HAP-1 (cell line): ENCODE data around the gene CFTR.

Experiments used
- DNase-seq, 2 experiments: peaks; one replicate each; pipeline ENCODE4 v3.0.0-alpha.2; 2016 to 2020; ENCODE audit warnings: low spot score in 2 of 2
- H3K27me3 ChIP-seq: fragments of 250-450 bp; sonication (Bioruptor Pico); 2 replicates; pipeline ENCODE4 v1.5.1; 2020; ENCODE audit warnings: low read depth, mild to moderate bottlenecking, moderate library complexity
- H3K36me3 ChIP-seq: fragments of 250-450 bp; sonication (Bioruptor Pico); replicated peaks from 2 replicates; pipeline ENCODE4 v1.5.1; 2020; ENCODE audit warnings: mild to moderate bottlenecking
- H3K4me1 ChIP-seq: fragments of 250-450 bp; sonication (Bioruptor Pico); 2 replicates; pipeline ENCODE4 v1.5.1; 2020; ENCODE audit warnings: mild to moderate bottlenecking
- H3K4me3 ChIP-seq: fragments of 250-450 bp; sonication (Bioruptor Pico); 2 replicates; pipeline ENCODE4 v1.5.1; 2020; ENCODE audit warnings: mild to moderate bottlenecking, moderate library complexity
- H3K9me3 ChIP-seq: fragments of 250-450 bp; sonication (Bioruptor Pico); 2 replicates; pipeline ENCODE4 v1.5.1; 2020; ENCODE audit warnings: mild to moderate bottlenecking, moderate library complexity
- in situ Hi-C: fragments of 300-500 bp; cut with MboI; formaldehyde crosslinking; loops from 3 replicates; pipeline ENCODE4 v1.14.3; 2020; ENCODE audit warnings: low sequenced_read_pairs, inconsistent platforms, mixed read lengths

The CFTR gene

GRCh38 chr7:117572856-117573620, 93.2 kb downstream of the CFTR start:
- Histone ChIP-seq H3K27me3 (peaks cover 6% of the 10 kb centered on the region), H3K9me3 (no peaks in the 10 kb centered on the region), H3K36me3 (no peaks in the 10 kb centered on the region), H3K4me1 (no peaks in the 10 kb centered on the region), H3K4me3 (no peak overlapping the region)
- in situ Hi-C loops = no loop called here
- DNase-seq = no peak

GRCh38 chr7:117581424-117581823, 101.6 kb downstream of the CFTR start:
- no peak overlapping the region for H3K4me3 ChIP-seq
- peaks cover 3% of the 10 kb centered on the region; the same call in 1 of the 2 replicates for H3K27me3 ChIP-seq
- H3K4me1 ChIP-seq = no peaks in the 10 kb centered on the region
- no peaks in the 10 kb centered on the region for H3K36me3 ChIP-seq
- in situ Hi-C loops = no loop called here
- DNase-seq = no peak
- H3K9me3 ChIP-seq = no peaks in the 10 kb centered on the region

DNA sequence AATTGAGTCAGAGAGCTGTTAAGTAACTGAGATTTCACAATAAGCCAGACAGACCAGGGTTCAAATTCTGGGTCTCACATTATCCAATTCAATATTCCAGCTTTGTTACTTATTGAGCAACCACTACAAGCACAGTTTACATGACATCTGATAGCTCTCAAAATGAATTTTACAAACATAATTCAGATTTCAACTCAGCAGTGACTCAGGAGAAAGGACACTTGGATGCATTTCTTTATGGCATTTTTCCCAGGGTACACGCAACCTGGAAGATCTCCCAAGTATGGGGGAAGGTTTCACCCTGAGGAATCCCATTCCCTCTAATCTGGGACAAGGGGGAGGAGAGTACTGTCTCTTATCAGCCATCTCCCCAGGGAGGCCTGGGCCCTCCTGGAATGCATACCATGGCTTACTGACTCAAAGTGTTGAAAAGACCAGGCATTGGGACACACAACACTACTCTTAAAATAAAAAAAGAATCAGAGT, 102.4 kb downstream of the CFTR start:
- H3K4me3 ChIP-seq = no peak overlapping the region
- peaks cover 3% of the 10 kb centered on the region; the same call in 1 of the 2 replicates for H3K27me3 ChIP-seq
- no peaks in the 10 kb centered on the region for H3K9me3 ChIP-seq
- H3K36me3 ChIP-seq = no peaks in the 10 kb centered on the region
- no peaks in the 10 kb centered on the region for H3K4me1 ChIP-seq
- no peak for DNase-seq
- in situ Hi-C loops = no loop called here

- in situ Hi-C loops = no loop called here
- H3K4me3 ChIP-seq = no peak overlapping the region
- H3K4me1 ChIP-seq = no peaks in the 10 kb centered on the region
- no peak for DNase-seq
- H3K9me3 ChIP-seq = no peaks in the 10 kb centered on the region
- H3K36me3 ChIP-seq = no peaks in the 10 kb centered on the region
- H3K27me3 ChIP-seq = peaks cover 7% of the 10 kb centered on the region
Observed at GRCh38 chr7:117587931-117588330, 108.1 kb downstream of the CFTR start.

GRCh38 chr7:117588352-117588794, 108.5 kb downstream of the CFTR start:
- no peak for DNase-seq

GRCh38 chr7:117590191-117590590, 110.4 kb downstream of the CFTR start:
- no peak for DNase-seq
- in situ Hi-C loops = no loop called here
- Histone ChIP-seq H3K9me3 (no peaks in the 10 kb centered on the region), H3K27me3 (peaks cover 7% of the 10 kb centered on the region), H3K36me3 (no peaks in the 10 kb centered on the region), H3K4me3 (no peak overlapping the region), H3K4me1 (no peaks in the 10 kb centered on the region)

More at GRCh38 chr7:117588352-117588794, 108.5 kb downstream of the CFTR start:
- Histone ChIP-seq H3K4me1 (no peaks in the 10 kb centered on the region), H3K9me3 (no peaks in the 10 kb centered on the region), H3K36me3 (no peaks in the 10 kb centered on the region), H3K4me3 (no peak overlapping the region), H3K27me3 (peaks cover 7% of the 10 kb centered on the region)
- in situ Hi-C loops = no loop called here

GRCh38 chr7:117592011-117592635, 112.3 kb downstream of the CFTR start:
- in situ Hi-C loops = no loop called here
- Histone ChIP-seq H3K9me3 (no peaks in the 10 kb centered on the region), H3K36me3 (no peaks in the 10 kb centered on the region), H3K27me3 (peaks cover 3% of the 10 kb centered on the region; the same call in 1 of the 2 replicates), H3K4me3 (no peak overlapping the region), H3K4me1 (no peaks in the 10 kb centered on the region)
- DNase-seq = no peak

DNA sequence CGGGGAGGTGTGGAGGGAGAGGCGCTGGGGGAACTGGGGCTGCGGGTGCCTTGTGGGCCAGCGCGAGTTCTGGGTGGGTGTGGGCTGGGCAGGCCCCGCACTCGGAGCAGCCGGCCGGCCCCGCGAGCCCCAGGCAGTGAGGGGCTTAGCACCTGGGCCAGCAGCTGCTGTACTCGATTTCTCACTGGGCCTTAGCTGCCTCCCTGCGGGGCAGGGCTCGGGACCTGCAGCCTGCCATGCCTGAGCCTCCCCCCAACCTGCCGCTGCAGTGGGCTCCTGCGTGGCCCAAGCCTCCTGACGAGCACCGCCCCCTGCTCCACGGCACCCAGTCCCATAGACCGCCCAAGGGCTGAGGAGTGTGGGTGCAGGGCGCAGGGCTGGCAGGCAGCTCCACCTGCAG, 116.3 kb downstream of the CFTR start:
- H3K27me3 ChIP-seq = peaks cover 3% of the 10 kb centered on the region; the same call in 1 of the 2 replicates
- no peaks in the 10 kb centered on the region for H3K4me1 ChIP-seq
- H3K36me3 ChIP-seq = no peaks in the 10 kb centered on the region
- H3K4me3 ChIP-seq = no peak overlapping the region
- in situ Hi-C loops = no loop called here
- no peaks in the 10 kb centered on the region for H3K9me3 ChIP-seq
- DNase-seq = no peak

- no peak overlapping the region for H3K4me3 ChIP-seq
- H3K4me1 ChIP-seq = no peaks in the 10 kb centered on the region
- H3K27me3 ChIP-seq = no peaks in the 10 kb centered on the region
- in situ Hi-C loops = no loop called here
- no peak for DNase-seq
- H3K9me3 ChIP-seq = no peaks in the 10 kb centered on the region
- no peaks in the 10 kb centered on the region for H3K36me3 ChIP-seq
Observed at GRCh38 chr7:117597755-117598154, 117.9 kb downstream of the CFTR start.

DNA sequence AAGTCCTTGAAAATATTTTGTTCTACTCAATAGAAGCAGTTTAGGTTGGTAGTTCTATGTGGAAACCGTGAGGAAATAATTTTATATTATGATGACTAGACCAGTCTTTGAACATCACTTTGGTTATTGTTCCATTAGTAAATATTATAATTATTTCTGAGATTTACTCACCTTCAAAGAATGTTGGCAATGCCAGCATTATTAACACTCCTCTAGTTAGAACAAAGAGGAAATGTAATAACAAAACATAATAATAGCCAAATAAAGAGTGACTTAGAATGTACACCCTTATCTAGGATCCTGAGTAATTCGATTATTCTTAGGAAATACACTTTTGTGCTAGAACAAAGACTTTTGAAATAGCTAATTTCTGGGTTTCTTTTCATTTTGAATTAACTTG, 121.1 kb downstream of the CFTR start:
- in situ Hi-C loops = no loop called here
- H3K4me3 ChIP-seq = no peak overlapping the region
- no peaks in the 10 kb centered on the region for H3K4me1 ChIP-seq
- no peaks in the 10 kb centered on the region for H3K9me3 ChIP-seq
- no peak for DNase-seq
- no peaks in the 10 kb centered on the region for H3K36me3 ChIP-seq
- H3K27me3 ChIP-seq = no peaks in the 10 kb centered on the region

DNA sequence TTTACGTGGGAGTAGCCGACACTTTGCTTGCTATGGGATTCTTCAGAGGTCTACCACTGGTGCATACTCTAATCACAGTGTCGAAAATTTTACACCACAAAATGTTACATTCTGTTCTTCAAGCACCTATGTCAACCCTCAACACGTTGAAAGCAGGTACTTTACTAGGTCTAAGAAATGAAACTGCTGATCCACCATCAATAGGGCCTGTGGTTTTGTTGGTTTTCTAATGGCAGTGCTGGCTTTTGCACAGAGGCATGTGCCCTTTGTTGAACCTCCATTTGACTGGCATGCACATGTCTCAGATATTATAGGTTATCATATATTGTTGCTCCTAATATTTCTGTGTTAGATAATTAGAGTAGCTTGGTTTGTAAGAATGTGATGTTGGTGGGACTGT, 123.8 kb downstream of the CFTR start:
- Histone ChIP-seq H3K27me3 (peaks cover 4% of the 10 kb centered on the region; the same call in 1 of the 2 replicates), H3K4me1 (no peaks in the 10 kb centered on the region), H3K9me3 (no peaks in the 10 kb centered on the region), H3K36me3 (no peaks in the 10 kb centered on the region), H3K4me3 (no peak overlapping the region)
- DNase-seq = no peak
- in situ Hi-C loops = no loop called here

- no peak overlapping the region for H3K4me3 ChIP-seq
- in situ Hi-C loops = no loop called here
- no peak for DNase-seq
- no peaks in the 10 kb centered on the region for H3K36me3 ChIP-seq
- no peaks in the 10 kb centered on the region for H3K4me1 ChIP-seq
- H3K9me3 ChIP-seq = no peaks in the 10 kb centered on the region
- H3K27me3 ChIP-seq = peaks cover 4% of the 10 kb centered on the region; the same call in 1 of the 2 replicates
Observed at GRCh38 chr7:117605712-117606111, 125.9 kb downstream of the CFTR start.

DNA sequence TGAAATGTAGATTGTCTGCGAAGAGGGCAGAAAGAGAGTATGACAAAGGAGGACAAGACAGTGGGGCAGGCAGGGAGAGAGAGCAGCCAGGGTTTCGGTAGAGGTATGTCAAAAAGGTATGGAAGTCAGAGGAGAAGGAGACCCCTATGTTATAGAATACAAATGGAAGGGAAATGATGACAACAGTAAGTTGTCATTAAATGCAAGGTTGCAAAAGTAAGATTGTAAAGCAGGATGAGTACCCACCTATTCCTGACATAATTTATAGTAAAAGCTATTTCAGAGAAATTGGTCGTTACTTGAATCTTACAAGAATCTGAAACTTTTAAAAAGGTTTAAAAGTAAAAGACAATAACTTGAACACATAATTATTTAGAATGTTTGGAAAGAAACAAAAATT, 126.3 kb downstream of the CFTR start:
- peaks cover 4% of the 10 kb centered on the region; the same call in 1 of the 2 replicates for H3K27me3 ChIP-seq
- in situ Hi-C loops = no loop called here
- H3K4me3 ChIP-seq = no peak overlapping the region
- H3K36me3 ChIP-seq = no peaks in the 10 kb centered on the region
- no peaks in the 10 kb centered on the region for H3K4me1 ChIP-seq
- no peak for DNase-seq
- no peaks in the 10 kb centered on the region for H3K9me3 ChIP-seq

DNA sequence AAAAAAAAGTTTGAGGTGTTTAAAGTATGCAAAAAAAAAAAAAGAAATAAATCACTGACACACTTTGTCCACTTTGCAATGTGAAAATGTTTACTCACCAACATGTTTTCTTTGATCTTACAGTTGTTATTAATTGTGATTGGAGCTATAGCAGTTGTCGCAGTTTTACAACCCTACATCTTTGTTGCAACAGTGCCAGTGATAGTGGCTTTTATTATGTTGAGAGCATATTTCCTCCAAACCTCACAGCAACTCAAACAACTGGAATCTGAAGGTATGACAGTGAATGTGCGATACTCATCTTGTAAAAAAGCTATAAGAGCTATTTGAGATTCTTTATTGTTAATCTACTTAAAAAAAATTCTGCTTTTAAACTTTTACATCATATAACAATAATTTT, 130.6 kb downstream of the CFTR start:
- in situ Hi-C loops = no loop called here
- peaks cover 6% of the 10 kb centered on the region for H3K27me3 ChIP-seq

More for the DNA sequence above, 130.6 kb downstream of the CFTR start:
- no peak overlapping the region for H3K4me3 ChIP-seq
- no peaks in the 10 kb centered on the region for H3K36me3 ChIP-seq
- no peaks in the 10 kb centered on the region for H3K4me1 ChIP-seq
- H3K9me3 ChIP-seq = no peaks in the 10 kb centered on the region
- DNase-seq = no peak
